GM12891 (cell line): Measurements from ENCODE around the gene SCAND1.

Experiments
- DNase-seq: peaks from one replicate; pipeline ENCODE4 v3.0.0; 2011; ENCODE audit warnings: low spot score; ENCODE audit not compliant: insufficient read length
- FAIRE-seq: peaks from 2 replicates; lab custom pipeline; 2011; peaks lifted over from hg19 to GRCh38; lab: Jason Lieb, UNC
- PAX5 ChIP-seq: IDR thresholded peaks from 2 replicates; pipeline ENCODE4 v1.6.1; 2011; ENCODE audit warnings: low read length, moderate library complexity, mild to moderate bottlenecking; ENCODE audit not compliant: insufficient read depth, severe bottlenecking
- POLR2A ChIP-seq: IDR thresholded peaks from 2 replicates; pipeline ENCODE4 v1.6.1; 2011; ENCODE audit warnings: low read depth, low read length, control low read depth
- POLR2AphosphoS5 ChIP-seq: IDR thresholded peaks from 2 replicates; pipeline ENCODE4 v1.6.1; 2011; ENCODE audit warnings: low read depth, low read length, control low read depth
- POU2F2 ChIP-seq: IDR thresholded peaks from 2 replicates; pipeline ENCODE4 v1.6.1; 2011; ENCODE audit warnings: low read depth, mild to moderate bottlenecking, control low read depth, low read length, moderate library complexity
- SPI1 ChIP-seq: IDR thresholded peaks from 2 replicates; pipeline ENCODE4 v1.6.1; 2011; ENCODE audit warnings: low read depth, low read length, control low read depth
- TAF1 ChIP-seq: IDR thresholded peaks from 2 replicates; pipeline ENCODE4 v1.6.1; 2011; ENCODE audit warnings: low read depth, low read length, control low read depth

Gene SCAND1

GRCh38 chr20:35985806-35986205 is 31.5 kb upstream of the SCAND1 start:
- no peak for FAIRE-seq
- DNase-seq = no peak
- TF ChIP-seq SPI1 (no peak), PAX5 (no peak), POLR2AphosphoS5 (no peak), POLR2A (no peak), TAF1 (no peak), POU2F2 (no peak)

GRCh38 chr20:35984382-35984781 is 30.1 kb upstream of the SCAND1 start:
- FAIRE-seq = no peak
- no peak for DNase-seq
- TF ChIP-seq SPI1 (0 out of 2 replicates have a peak, but pooled peaks have one; percentile 12), PAX5 (no peak), POU2F2 (no peak), POLR2AphosphoS5 (no peak)

- FAIRE-seq = no peak
- no peak for DNase-seq
- no peak for TF ChIP-seq POLR2A
- TF ChIP-seq POLR2AphosphoS5 = no peak
- TF ChIP-seq PAX5 = no peak
- TF ChIP-seq POU2F2 = no peak
- no peak for TF ChIP-seq SPI1
- TF ChIP-seq TAF1 = no peak
Observed at GRCh38 chr20:35981969-35982368, 27.7 kb upstream of the SCAND1 start.

- TF ChIP-seq POLR2AphosphoS5 (no peak), SPI1 (no peak), POU2F2 (no peak), TAF1 (no peak), POLR2A (no peak), PAX5 (no peak)
- FAIRE-seq = no peak
- DNase-seq = no peak
Observed at GRCh38 chr20:35979544-35979943, 25.2 kb upstream of the SCAND1 start.

GRCh38 chr20:35978041-35978513 is 23.8 kb upstream of the SCAND1 start:
- FAIRE-seq (no peak), DNase-seq (no peak)
- no peak for TF ChIP-seq POU2F2
- TF ChIP-seq TAF1 = no peak
- no peak for TF ChIP-seq POLR2AphosphoS5
- TF ChIP-seq PAX5 = no peak
- no peak for TF ChIP-seq POLR2A
- no peak for TF ChIP-seq SPI1

- TF ChIP-seq SPI1 (no peak), POLR2AphosphoS5 (no peak), POU2F2 (no peak), POLR2A (no peak), TAF1 (no peak), PAX5 (no peak)
- FAIRE-seq (no peak), DNase-seq (no peak)
Observed at GRCh38 chr20:35975576-35976373, 21.5 kb upstream of the SCAND1 start.

GRCh38 chr20:35974256-35974655 is 20.0 kb upstream of the SCAND1 start:
- TF ChIP-seq SPI1 = no peak
- no peak for TF ChIP-seq POU2F2
- no peak for TF ChIP-seq TAF1
- no peak for TF ChIP-seq PAX5
- TF ChIP-seq POLR2A = no peak
- no peak for TF ChIP-seq POLR2AphosphoS5
- DNase-seq (no peak), FAIRE-seq (no peak)

- FAIRE-seq (no peak), DNase-seq (no peak)
- no peak for TF ChIP-seq SPI1
- TF ChIP-seq POLR2A = no peak
- no peak for TF ChIP-seq POLR2AphosphoS5
- TF ChIP-seq PAX5 = no peak
- TF ChIP-seq POU2F2 = no peak
- no peak for TF ChIP-seq TAF1
Observed at GRCh38 chr20:35972462-35972861, 18.2 kb upstream of the SCAND1 start.

GRCh38 chr20:35971981-35972380 is 17.7 kb upstream of the SCAND1 start:
- FAIRE-seq (no peak), DNase-seq (no peak)
- TF ChIP-seq POLR2A (no peak), POU2F2 (no peak), SPI1 (no peak), PAX5 (no peak), POLR2AphosphoS5 (no peak), TAF1 (no peak)

- DNase-seq (no peak), FAIRE-seq (no peak)
- TF ChIP-seq TAF1 (no peak), POLR2A (no peak), POU2F2 (no peak), SPI1 (no peak), PAX5 (no peak), POLR2AphosphoS5 (no peak)
Observed at GRCh38 chr20:35968930-35969329, 14.6 kb upstream of the SCAND1 start.
